B cell (primary cell): ENCODE data around the gene ZNRD2.

Experiments
- CTCF ChIP-seq: fragments of 200-600 bp; IDR thresholded peaks from one replicate; pipeline ENCODE4 v1.8.0; 2022; ENCODE audit warnings: antibody characterized with exemption, mild to moderate bottlenecking
- EZH2 ChIP-seq: IDR thresholded peaks from 2 replicates; pipeline ENCODE4 v1.6.1; 2012; ENCODE audit warnings: borderline replicate concordance, low read depth, mild to moderate bottlenecking, moderate library complexity, low read length; ENCODE audit not compliant: insufficient read depth, poor library complexity, severe bottlenecking

- no peak for TF ChIP-seq CTCF
- no peak for TF ChIP-seq EZH2
Measured at GRCh38 chr11:65613091-65613928, 43.0 kb downstream of the ZNRD2 start.
